OCI-LY3 (cell line): ENCODE measurements around the gene YAP1.

ENCODE experiments used
- H2AFZ ChIP-seq: fragments of 200-600, 300-600 bp; shearing (Covaris generic); 2 replicates; pipeline ENCODE4 v1.6.0; 2014; ENCODE audit warnings: antibody characterized with exemption, low read depth, low read length
- H3K27ac ChIP-seq: fragments of 200-600, 300-600 bp; sonication (generic); 2 replicates; pipeline ENCODE4 v1.5.1; 2014; ENCODE audit warnings: mild to moderate bottlenecking, low read length, moderate library complexity, mixed read lengths
- H3K27me3 ChIP-seq: fragments of 200-600, 300-600 bp; sonication (generic); 2 replicates; pipeline ENCODE4 v1.6.1; 2014; ENCODE audit warnings: low read depth, low read length, mixed read lengths
- H3K36me3 ChIP-seq: fragments of 200-600, 300-600 bp; sonication (generic); replicated peaks from 2 replicates; pipeline ENCODE3; 2014; ENCODE audit warnings: low read depth, low read length, mixed read lengths
- H3K4me1 ChIP-seq: fragments of 300-600, 200-600 bp; sonication (generic); 2 replicates; pipeline ENCODE4 v1.6.1; 2014; ENCODE audit warnings: low read length, mixed read lengths
- H3K4me2 ChIP-seq: fragments of 200-600, 300-600 bp; sonication (generic); 2 replicates; pipeline ENCODE4 v1.6.1; 2014; ENCODE audit warnings: low read length, mixed read lengths
- H3K4me3 ChIP-seq: fragments of 300-600, 200-600 bp; sonication (generic); 2 replicates; pipeline ENCODE4 v1.5.1; 2014; ENCODE audit warnings: antibody characterized with exemption, mild to moderate bottlenecking, low read length, moderate library complexity
- H3K79me2 ChIP-seq: fragments of 300-600, 200-600 bp; shearing (Covaris generic); 2 replicates; pipeline ENCODE4 v1.6.1; 2014; ENCODE audit warnings: mild to moderate bottlenecking, low read length, mixed read lengths
- H3K9ac ChIP-seq: fragments of 300-600, 200-600 bp; shearing (Covaris generic); 2 replicates; pipeline ENCODE4 v1.6.0; 2014; ENCODE audit warnings: mild to moderate bottlenecking, low read length, moderate library complexity
- H3K9me3 ChIP-seq: fragments of 200-600, 300-600 bp; shearing (Covaris generic); 2 replicates; pipeline ENCODE4 v1.6.1; 2014; ENCODE audit warnings: low read length, mixed read lengths; ENCODE audit not compliant: insufficient read depth
- H4K20me1 ChIP-seq: fragments of 200-600, 300-600 bp; sonication (generic); 2 replicates; pipeline ENCODE4 v1.6.1; 2016; ENCODE audit warnings: low read length, mixed read lengths; ENCODE audit not compliant: insufficient read depth
- CTCF ChIP-seq: fragments of 200-600, 300-600 bp; sonication (generic); IDR thresholded peaks from 2 replicates; pipeline ENCODE4 v1.5.1; 2014; ENCODE audit warnings: antibody characterized with exemption, low read length, low read depth
- EZH2phosphoT487 ChIP-seq: fragments of 200-600 bp; shearing (Covaris generic); IDR thresholded peaks from 2 replicates; pipeline ENCODE4 v1.6.1; 2018; ENCODE audit warnings: antibody characterized with exemption, mixed run types, low read depth

YAP1 gene

GRCh38 chr11:102138670-102139069, 28.4 kb downstream of the YAP1 start:
- H3K4me2 ChIP-seq = no peak overlapping the region
- TF ChIP-seq EZH2phosphoT487 (no peak), CTCF (no peak)
- no peaks in the 10 kb centered on the region for H3K79me2 ChIP-seq
- H2AFZ ChIP-seq = no peak overlapping the region
- no peak overlapping the region for H3K27ac ChIP-seq
- H3K4me3 ChIP-seq = no peak overlapping the region
- no peaks in the 10 kb centered on the region for H3K27me3 ChIP-seq
- no peaks in the 10 kb centered on the region for H3K36me3 ChIP-seq
- H3K9me3 ChIP-seq = no peaks in the 10 kb centered on the region
- no peaks in the 10 kb centered on the region for H4K20me1 ChIP-seq
- no peaks in the 10 kb centered on the region for H3K4me1 ChIP-seq
- H3K9ac ChIP-seq = no peak overlapping the region

DNA sequence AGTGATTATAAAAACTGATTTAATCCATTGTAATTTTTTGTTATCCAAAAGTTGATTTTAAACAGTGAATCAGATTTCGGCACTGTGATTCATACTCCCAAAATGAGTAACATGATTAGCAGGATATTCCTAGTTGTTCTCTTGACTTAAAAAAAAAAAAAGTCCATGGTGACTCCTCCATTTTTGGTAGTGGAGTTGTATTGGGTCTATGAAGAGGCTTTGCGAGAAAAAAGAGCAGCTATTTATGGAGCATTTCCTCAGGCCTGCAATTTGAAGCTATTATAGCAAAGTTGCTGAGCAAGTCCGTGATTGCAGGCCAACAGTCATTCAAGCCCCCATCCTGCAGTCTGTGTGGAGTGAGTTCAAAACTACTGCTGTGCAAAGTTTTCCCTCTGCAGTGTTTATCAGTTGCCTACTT, 28.8 kb downstream of the YAP1 start:
- no peak for TF ChIP-seq EZH2phosphoT487
- no peak for TF ChIP-seq CTCF
- no peak overlapping the region for H3K4me2 ChIP-seq
- H3K9ac ChIP-seq = no peak overlapping the region
- H3K4me1 ChIP-seq = no peaks in the 10 kb centered on the region
- no peak overlapping the region for H3K27ac ChIP-seq
- H3K9me3 ChIP-seq = no peaks in the 10 kb centered on the region
- no peak overlapping the region for H2AFZ ChIP-seq
- H3K36me3 ChIP-seq = no peaks in the 10 kb centered on the region
- no peaks in the 10 kb centered on the region for H4K20me1 ChIP-seq
- no peaks in the 10 kb centered on the region for H3K27me3 ChIP-seq
- no peaks in the 10 kb centered on the region for H3K79me2 ChIP-seq
- H3K4me3 ChIP-seq = no peak overlapping the region

GRCh38 chr11:102142333-102142732, 32.1 kb downstream of the YAP1 start:
- H3K9me3 ChIP-seq = no peaks in the 10 kb centered on the region
- no peak overlapping the region for H3K9ac ChIP-seq
- H2AFZ ChIP-seq = no peak overlapping the region
- H3K4me2 ChIP-seq = no peak overlapping the region
- TF ChIP-seq CTCF = no peak
- no peak for TF ChIP-seq EZH2phosphoT487
- no peak overlapping the region for H3K4me3 ChIP-seq
- H3K27me3 ChIP-seq = no peaks in the 10 kb centered on the region
- no peaks in the 10 kb centered on the region for H4K20me1 ChIP-seq
- no peaks in the 10 kb centered on the region for H3K4me1 ChIP-seq
- no peak overlapping the region for H3K27ac ChIP-seq
- no peaks in the 10 kb centered on the region for H3K36me3 ChIP-seq
- H3K79me2 ChIP-seq = no peaks in the 10 kb centered on the region

DNA sequence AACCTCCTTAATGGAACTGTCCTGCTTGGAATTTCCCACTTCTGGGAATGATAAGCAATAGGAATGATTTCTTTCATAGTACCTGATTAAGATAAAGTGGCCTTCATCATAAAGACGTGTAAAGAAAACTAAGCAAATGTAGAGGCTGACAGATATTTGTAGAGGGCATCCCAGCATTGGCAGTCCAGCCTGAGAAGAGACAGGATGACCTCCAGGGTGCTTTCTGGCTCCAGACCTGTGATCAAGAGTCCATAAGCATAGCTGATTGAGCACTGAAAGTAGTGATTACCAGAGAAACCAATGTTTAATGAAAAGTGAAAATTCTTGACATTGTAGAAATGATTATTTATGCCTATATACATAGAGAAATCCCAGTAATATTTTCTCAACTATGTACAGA, 33.6 kb downstream of the YAP1 start:
- Histone ChIP-seq H4K20me1 (no peaks in the 10 kb centered on the region), H3K4me2 (no peak overlapping the region), H3K79me2 (no peaks in the 10 kb centered on the region), H3K36me3 (no peaks in the 10 kb centered on the region), H3K4me1 (no peaks in the 10 kb centered on the region), H3K27ac (no peak overlapping the region), H3K27me3 (no peaks in the 10 kb centered on the region), H3K9ac (no peak overlapping the region), H3K9me3 (no peaks in the 10 kb centered on the region), H2AFZ (no peak overlapping the region), H3K4me3 (no peak overlapping the region)
- TF ChIP-seq EZH2phosphoT487 (no peak), CTCF (no peak)
